Fibroblast of lung (primary cell): ENCODE data around the gene STK26. TPM values are rescaled to one million over a fixed set of nuclear protein-coding genes. Genes with fewer than 3 reads are reported as not detected.
"Not testable (repeated sequence)": the region's sequence is repeated elsewhere in the genome, so short reads cannot be mapped to it uniquely, and the experiment has no call there.

Experiments used
- DNase-seq, 2 donors: peaks; one replicate each; pipeline versions ENCODE4 v3.0.0 to v3.0.0-alpha.2; 2010; ENCODE audit warnings: low read depth in 2 of 2
- H2AFZ ChIP-seq: 2 replicates; pipeline ENCODE4 v1.5.1; 2012; ENCODE audit warnings: low read length, control low read depth, inconsistent platforms
- H3K27ac ChIP-seq: 2 replicates; pipeline ENCODE4 v1.5.1; 2011; ENCODE audit warnings: low read length, control low read depth; ENCODE audit not compliant: insufficient read depth
- H3K27me3 ChIP-seq: 2 replicates; pipeline ENCODE4 v1.5.1; 2011; ENCODE audit warnings: mild to moderate bottlenecking, low read length; ENCODE audit not compliant: control insufficient read depth, insufficient read depth
- H3K36me3 ChIP-seq: 2 replicates; pipeline ENCODE4 v1.5.1; 2011; ENCODE audit warnings: low read length; ENCODE audit not compliant: control insufficient read depth, insufficient read depth
- H3K4me1 ChIP-seq: 2 replicates; pipeline ENCODE4 v1.5.1; 2011; ENCODE audit warnings: low read length; ENCODE audit not compliant: control insufficient read depth, insufficient read depth; ENCODE audit errors: extremely low read depth
- H3K4me2 ChIP-seq: 2 replicates; pipeline ENCODE4 v1.5.1; 2011; ENCODE audit warnings: low read length, control low read depth; ENCODE audit not compliant: insufficient read depth; ENCODE audit errors: extremely low read depth
- H3K4me3 ChIP-seq, 4 experiments: fragments of 200-600 bp in 1 of 4; sonication (generic) in 1 of 4; replicated peaks in 1 of 4; 2 replicates each; pipeline ENCODE4 v1.5.1; 2011 to 2016; ENCODE audit warnings: low read length in 4 of 4, low read depth in 3 of 4, mild to moderate bottlenecking in 3 of 4, control low read depth in 2 of 4, inconsistent platforms in 1 of 4, mixed read lengths in 1 of 4; ENCODE audit not compliant: insufficient read depth in 1 of 4; ENCODE audit errors: control extremely low read depth in 1 of 4
- H3K79me2 ChIP-seq: 2 replicates; pipeline ENCODE4 v1.5.1; 2012; ENCODE audit warnings: mild to moderate bottlenecking, low read length, inconsistent platforms; ENCODE audit not compliant: control insufficient read depth, insufficient read depth
- H3K9ac ChIP-seq: 2 replicates; pipeline ENCODE4 v1.5.1; 2011; ENCODE audit warnings: mild to moderate bottlenecking, low read length, control low read depth; ENCODE audit not compliant: insufficient read depth
- H3K9me3 ChIP-seq: 2 replicates; pipeline ENCODE4 v1.5.1; 2012; ENCODE audit warnings: low read depth, low read length; ENCODE audit not compliant: control insufficient read depth, insufficient read depth
- H4K20me1 ChIP-seq: 2 replicates; pipeline ENCODE4 v1.5.1; 2011; ENCODE audit warnings: low read length; ENCODE audit not compliant: control insufficient read depth, insufficient read depth; ENCODE audit errors: extremely low read depth
- CTCF ChIP-seq, 2 donors: IDR thresholded peaks in 1 of 2; conservative IDR thresholded peaks in 1 of 2; 1 replicate in 1 of 2; 2 replicates in 1 of 2; pipeline ENCODE4 v1.5.1; 2011 to 2012; ENCODE audit warnings: low read length in 2 of 2, control low read depth in 1 of 2, inconsistent platforms in 1 of 2, low read depth in 1 of 2, mild to moderate bottlenecking in 1 of 2
- EZH2 ChIP-seq: IDR thresholded peaks from 2 replicates; pipeline ENCODE4 v1.5.1; 2012; ENCODE audit warnings: low read length, control low read depth, mild to moderate bottlenecking; ENCODE audit errors: missing control alignments
- polyA plus RNA-seq, 2 donors: library from polyadenylated mRNA; depleted of rRNA in 1 of 2; stranded (reverse) in 1 of 2; unstranded in 1 of 2; fragments of >200 nt; gene quantifications; 2 replicates each; pipeline ENCODE4 v1.2.1, GENCODE V29; 2011 to 2012; ENCODE audit warnings: missing spikeins in 1 of 2
- total RNA-seq: library from RNA; depleted of rRNA; stranded (reverse); fragments of >200 nt; gene quantifications from 2 replicates; pipeline ENCODE4 v1.2.1, GENCODE V29; 2014

Gene STK26
- total and polyA plus RNA-seq, 2 donors (not counting 1 experiment from before 2014, with no cell fraction given): 2.0 to 2.2 TPM

GRCh38 chrX:132046533-132046932, 23.4 kb downstream of the STK26 start:
- Histone ChIP-seq H3K4me2 (no peak overlapping the region), H3K9me3 (no peaks in the 10 kb centered on the region), H3K36me3 (no peaks in the 10 kb centered on the region), H4K20me1 (no peaks in the 10 kb centered on the region), H3K9ac (no peak overlapping the region), H3K4me1 (no peaks in the 10 kb centered on the region), H3K4me3 (no peak overlapping the region), H3K79me2 (no peaks in the 10 kb centered on the region), H2AFZ (no peak overlapping the region), H3K27ac (no peak overlapping the region), H3K27me3 (no peaks in the 10 kb centered on the region)
- no peak for DNase-seq
- no peak for TF ChIP-seq CTCF (conservative IDR thresholded peaks at IDR 0.05 in 1 of 2, IDR thresholded peaks at IDR 0.05 in 1 of 2; ENCODE audit: low read depth in 1 of 2, low read length in 2 of 2)
- TF ChIP-seq EZH2: no peak

GRCh38 chrX:132051778-132052177, 28.7 kb downstream of the STK26 start:
- not testable (repeated sequence) for DNase-seq, H3K36me3 ChIP-seq, H3K9ac ChIP-seq, H4K20me1 ChIP-seq, H3K27ac ChIP-seq, H3K4me1 ChIP-seq, H3K4me3 ChIP-seq, H3K4me2 ChIP-seq, H3K9me3 ChIP-seq, H2AFZ ChIP-seq, H3K27me3 ChIP-seq, H3K79me2 ChIP-seq

- Histone ChIP-seq H3K36me3 (no peaks in the 10 kb centered on the region), H3K9ac (no peak overlapping the region), H3K4me2 (no peak overlapping the region), H3K27ac (no peak overlapping the region), H3K9me3 (no peaks in the 10 kb centered on the region), H2AFZ (no peak overlapping the region), H4K20me1 (peaks cover 1% of the 10 kb centered on the region), H3K27me3 (no peaks in the 10 kb centered on the region), H3K4me3 (no peak overlapping the region), H3K4me1 (no peaks in the 10 kb centered on the region), H3K79me2 (no peaks in the 10 kb centered on the region)
- DNase-seq: no peak
- TF ChIP-seq CTCF (conservative IDR thresholded peaks at IDR 0.05 in 1 of 2, IDR thresholded peaks at IDR 0.05 in 1 of 2; ENCODE audit: low read depth in 1 of 2, low read length in 2 of 2): no peak
- no peak for TF ChIP-seq EZH2
Measured at GRCh38 chrX:132058050-132058449, 34.9 kb downstream of the STK26 start.

GRCh38 chrX:132058975-132059374, 35.9 kb downstream of the STK26 start:
- peaks cover 1% of the 10 kb centered on the region for H4K20me1 ChIP-seq
- no peak overlapping the region for H3K4me2 ChIP-seq
- H3K79me2 ChIP-seq: no peaks in the 10 kb centered on the region
- no peak overlapping the region for H3K27ac ChIP-seq
- H3K9me3 ChIP-seq: no peaks in the 10 kb centered on the region
- no peak overlapping the region for H3K9ac ChIP-seq
- no peak for TF ChIP-seq EZH2
- TF ChIP-seq CTCF (conservative IDR thresholded peaks at IDR 0.05 in 1 of 2, IDR thresholded peaks at IDR 0.05 in 1 of 2; ENCODE audit: low read depth in 1 of 2, low read length in 2 of 2): no peak
- no peaks in the 10 kb centered on the region for H3K4me1 ChIP-seq
- no peaks in the 10 kb centered on the region for H3K27me3 ChIP-seq
- H3K36me3 ChIP-seq: no peaks in the 10 kb centered on the region
- DNase-seq: no peak
- no peak overlapping the region for H3K4me3 ChIP-seq
- H2AFZ ChIP-seq: no peak overlapping the region
